Activated naive CD4-positive, alpha-beta T cell treated with anti-CD3 and anti-CD28 coated beads, Interleukin-2, amount 50 U/mL, for 24 hours (primary cell): ENCODE results near the gene CELSR2.
"Not testable (repeated sequence)": the region's sequence is repeated elsewhere in the genome, so short reads cannot be mapped to it uniquely, and the experiment has no call there.

Experiments used
- H3K27ac Mint-ChIP-seq: one replicate; pipeline ENCODE4 v1.8.0; 2021; ENCODE audit warnings: mild to moderate bottlenecking, mixed read lengths
- H3K27me3 Mint-ChIP-seq: one replicate; pipeline ENCODE4 v1.8.0; 2021; ENCODE audit warnings: mixed read lengths
- H3K36me3 Mint-ChIP-seq: one replicate; pipeline ENCODE4 v1.8.0; 2021; ENCODE audit warnings: mixed read lengths
- H3K4me1 Mint-ChIP-seq: one replicate; pipeline ENCODE4 v1.8.0; 2021; ENCODE audit warnings: mixed read lengths
- H3K4me3 Mint-ChIP-seq: one replicate; pipeline ENCODE4 v1.8.0; 2021; ENCODE audit warnings: mild to moderate bottlenecking, mixed read lengths
- H3K9me3 Mint-ChIP-seq: one replicate; pipeline ENCODE4 v1.8.0; 2021; ENCODE audit warnings: mixed read lengths

The CELSR2 gene

DNA sequence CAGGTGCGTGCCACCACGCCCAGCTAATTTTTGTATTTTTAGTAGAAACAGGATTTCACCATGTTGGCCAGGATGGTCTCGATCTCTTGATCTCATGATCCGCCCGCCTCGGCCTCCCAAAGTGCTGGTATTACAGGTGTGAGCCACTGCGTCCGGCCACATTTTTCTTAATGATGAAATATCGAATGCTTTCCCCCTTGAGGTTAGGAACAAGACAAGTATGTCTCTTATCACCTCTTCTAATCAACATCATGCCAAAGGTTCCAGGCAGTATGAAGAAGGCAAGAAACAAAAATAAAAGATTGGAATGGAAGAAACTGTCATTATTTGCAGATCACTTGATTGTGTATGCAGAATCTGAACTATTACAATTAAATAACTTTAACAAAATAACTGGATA lies 28.1 kb upstream of the CELSR2 start:
- not testable (repeated sequence) for H3K4me3 Mint-ChIP-seq, H3K9me3 Mint-ChIP-seq, H3K27me3 Mint-ChIP-seq, H3K27ac Mint-ChIP-seq
- Mint-ChIP-seq H3K36me3 (peaks cover 18% of the 10 kb centered on the region), H3K4me1 (peaks cover 67% of the 10 kb centered on the region)

DNA sequence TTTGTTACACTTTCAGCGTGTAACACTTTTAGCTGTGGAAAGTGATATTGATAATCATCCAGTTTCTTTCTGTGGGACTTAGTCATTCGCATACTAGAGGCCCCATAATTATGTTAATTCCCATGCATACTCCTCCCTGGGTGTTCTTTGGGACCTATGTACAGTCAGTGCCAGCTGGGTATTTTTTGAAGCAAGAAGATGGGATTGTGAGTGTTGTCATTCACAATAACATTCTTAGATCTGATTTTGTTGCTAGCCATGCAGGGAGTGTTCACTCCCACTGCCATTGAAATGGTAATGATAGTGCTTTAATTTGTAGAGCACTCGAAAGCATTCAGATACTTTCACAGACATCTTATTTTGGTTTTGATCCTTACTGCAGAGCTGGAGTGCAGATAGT lies 24.0 kb upstream of the CELSR2 start:
- peak overlapping the region; percentile 51 for H3K27ac Mint-ChIP-seq
- no peak overlapping the region for H3K4me3 Mint-ChIP-seq
- no peaks in the 10 kb centered on the region for H3K27me3 Mint-ChIP-seq
- H3K36me3 Mint-ChIP-seq = peaks cover 9% of the 10 kb centered on the region
- no peaks in the 10 kb centered on the region for H3K9me3 Mint-ChIP-seq
- H3K4me1 Mint-ChIP-seq = peaks cover 42% of the 10 kb centered on the region

DNA sequence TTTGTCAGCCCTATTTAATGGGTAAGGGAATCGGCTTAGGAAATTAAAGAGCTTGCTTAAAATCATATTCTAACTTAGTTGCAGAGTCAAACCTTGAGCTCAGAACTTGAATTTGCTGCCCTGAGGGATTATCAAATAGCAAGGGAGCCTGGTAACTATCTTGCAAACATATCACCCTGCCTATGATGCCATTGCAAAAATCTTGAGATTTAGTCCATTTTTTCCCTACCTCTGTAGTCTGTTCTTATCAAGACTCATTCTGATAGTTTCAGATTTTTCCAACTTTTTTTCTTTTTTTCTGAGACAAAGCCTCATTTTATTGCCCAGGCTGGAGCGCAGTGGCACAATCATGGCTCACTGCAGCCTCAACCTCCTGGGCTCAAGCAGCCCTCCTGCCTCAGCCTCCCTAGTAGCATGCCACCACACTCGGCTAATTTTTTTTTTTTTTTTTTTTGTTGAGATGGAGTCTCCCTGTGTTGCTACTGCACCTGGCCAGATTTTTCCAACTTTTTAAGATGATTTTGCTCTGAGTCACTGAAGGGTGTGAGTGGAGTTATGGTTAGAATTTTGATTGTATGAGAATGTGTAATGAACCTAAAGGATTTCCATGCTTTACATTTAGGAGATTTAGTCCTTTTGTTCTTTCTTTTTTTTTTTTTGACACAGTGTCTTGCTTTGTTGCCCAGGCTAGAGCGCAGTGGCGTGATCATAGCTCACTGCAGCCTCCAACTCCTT lies 23.5 kb upstream of the CELSR2 start:
- Mint-ChIP-seq H3K9me3 (no peaks in the 10 kb centered on the region), H3K36me3 (peaks cover 9% of the 10 kb centered on the region), H3K27me3 (no peaks in the 10 kb centered on the region), H3K4me1 (peaks cover 38% of the 10 kb centered on the region), H3K4me3 (no peak overlapping the region), H3K27ac (peak overlapping the region; percentile 51)

DNA sequence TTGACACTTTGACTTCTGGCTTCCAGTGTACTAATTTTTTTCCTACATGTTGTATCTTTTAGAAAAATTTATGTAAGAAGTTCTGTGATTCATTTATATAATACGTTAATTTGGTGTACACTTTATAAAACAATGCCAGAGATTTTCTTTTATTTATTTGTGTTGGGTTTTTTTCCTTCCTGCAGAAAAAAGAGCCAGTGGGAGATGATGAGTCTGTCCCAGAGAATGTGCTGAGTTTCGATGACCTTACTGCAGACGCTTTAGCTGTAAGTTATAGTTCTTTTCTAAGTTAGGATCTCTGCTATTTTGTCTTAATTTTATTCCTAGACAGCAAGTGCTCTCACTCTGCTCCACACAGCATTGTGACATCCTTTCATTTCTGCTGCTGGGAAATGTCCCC lies 21.2 kb upstream of the CELSR2 start:
- Mint-ChIP-seq H3K9me3 (no peaks in the 10 kb centered on the region), H3K36me3 (peaks cover 5% of the 10 kb centered on the region), H3K27ac (no peak overlapping the region), H3K4me1 (peaks cover 24% of the 10 kb centered on the region), H3K27me3 (no peaks in the 10 kb centered on the region), H3K4me3 (no peak overlapping the region)

DNA sequence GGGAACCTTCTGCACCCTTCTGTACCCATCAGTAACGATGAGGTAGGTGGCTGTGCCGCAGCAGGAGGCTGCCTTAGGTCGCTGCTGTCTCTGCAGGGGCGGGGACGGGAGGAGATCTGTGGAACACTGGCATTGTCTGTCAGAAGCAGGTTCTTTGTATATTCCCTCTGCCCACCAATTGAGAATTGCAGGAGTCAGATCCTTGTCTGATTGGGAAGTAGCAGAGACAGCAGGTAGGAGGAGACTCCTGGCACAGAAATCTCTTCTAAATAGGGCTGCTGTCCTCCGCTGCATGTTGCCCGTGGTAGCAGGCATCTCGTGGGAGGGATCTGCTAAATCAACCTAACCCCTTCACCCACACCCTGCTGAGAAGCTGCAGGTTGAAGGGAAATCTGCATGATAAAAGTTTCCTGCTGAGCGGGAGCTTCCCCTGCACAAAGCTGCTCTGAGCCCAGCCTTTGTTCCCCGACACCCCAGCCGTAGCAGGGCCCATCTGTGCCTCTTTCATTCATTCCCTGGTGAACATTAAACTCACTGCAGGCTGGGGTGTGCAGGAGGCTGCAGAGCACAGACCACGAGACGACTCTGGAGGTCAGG lies 19.7 kb upstream of the CELSR2 start:
- no peaks in the 10 kb centered on the region for H3K27me3 Mint-ChIP-seq
- H3K36me3 Mint-ChIP-seq = peaks cover 5% of the 10 kb centered on the region
- H3K9me3 Mint-ChIP-seq = no peaks in the 10 kb centered on the region
- peaks cover 13% of the 10 kb centered on the region for H3K4me1 Mint-ChIP-seq
- no peak overlapping the region for H3K27ac Mint-ChIP-seq
- no peak overlapping the region for H3K4me3 Mint-ChIP-seq

DNA sequence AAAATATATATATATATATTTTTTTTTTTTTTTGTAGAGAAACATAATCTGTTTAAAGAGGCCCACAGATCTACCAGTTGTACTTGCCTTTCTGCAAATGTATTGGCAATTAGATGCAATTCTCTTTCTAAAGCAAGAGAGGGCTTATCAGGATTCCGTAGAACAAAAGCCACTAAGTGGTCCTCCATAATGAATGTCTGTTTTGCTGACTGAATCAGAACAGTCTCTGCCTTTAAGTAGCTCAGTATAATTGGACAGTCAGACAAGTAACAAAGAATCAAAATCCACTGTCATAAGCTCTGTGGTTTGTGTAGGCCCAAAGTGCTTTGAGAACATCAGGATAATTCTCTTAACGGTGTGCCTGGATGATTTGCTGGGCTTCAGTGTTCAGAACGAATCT lies 18.3 kb upstream of the CELSR2 start:
- no peaks in the 10 kb centered on the region for H3K27me3 Mint-ChIP-seq
- peaks cover 8% of the 10 kb centered on the region for H3K4me1 Mint-ChIP-seq
- H3K4me3 Mint-ChIP-seq = no peak overlapping the region
- H3K27ac Mint-ChIP-seq = no peak overlapping the region
- H3K9me3 Mint-ChIP-seq = no peaks in the 10 kb centered on the region
- peaks cover 6% of the 10 kb centered on the region for H3K36me3 Mint-ChIP-seq

DNA sequence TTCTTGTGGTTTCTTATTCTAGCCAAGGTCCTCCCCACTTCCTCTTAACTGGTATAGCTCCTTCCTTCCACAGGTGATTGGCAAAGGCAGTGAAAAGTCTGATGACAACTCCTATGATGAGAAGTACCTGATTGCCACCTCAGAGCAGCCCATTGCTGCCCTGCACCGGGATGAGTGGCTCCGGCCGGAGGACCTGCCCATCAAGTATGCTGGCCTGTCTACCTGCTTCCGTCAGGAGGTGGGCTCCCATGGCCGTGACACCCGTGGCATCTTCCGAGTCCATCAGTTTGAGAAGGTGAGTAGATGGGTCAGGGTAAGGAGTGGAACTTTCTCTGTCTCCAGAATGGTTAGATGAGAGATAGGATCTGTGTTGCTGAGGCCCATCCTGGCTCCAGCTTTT lies 14.2 kb upstream of the CELSR2 start:
- Mint-ChIP-seq H3K9me3 (no peaks in the 10 kb centered on the region), H3K27ac (peak overlapping the region; percentile 60), H3K36me3 (peaks cover 6% of the 10 kb centered on the region), H3K4me3 (no peak overlapping the region), H3K27me3 (no peaks in the 10 kb centered on the region), H3K4me1 (peaks cover 11% of the 10 kb centered on the region)

DNA sequence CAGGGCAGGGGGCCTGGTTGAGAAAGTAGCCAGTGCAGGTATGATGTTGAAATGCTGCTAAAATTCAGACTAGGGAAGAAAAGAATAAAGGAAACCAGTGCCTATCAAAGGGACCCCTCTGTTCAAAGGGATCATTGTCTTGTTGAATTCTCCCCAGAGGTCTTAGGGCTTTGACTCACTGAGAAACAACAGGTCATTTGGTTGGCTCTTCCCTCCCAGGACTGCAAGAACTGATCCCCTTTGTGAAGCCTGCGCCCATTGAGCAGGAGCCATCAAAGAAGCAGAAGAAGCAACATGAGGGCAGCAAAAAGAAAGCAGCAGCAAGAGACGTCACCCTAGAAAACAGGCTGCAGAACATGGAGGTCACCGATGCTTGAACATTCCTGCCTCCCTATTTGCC lies 11.8 kb upstream of the CELSR2 start:
- Mint-ChIP-seq H3K36me3 (peaks cover 4% of the 10 kb centered on the region), H3K27ac (no peak overlapping the region), H3K27me3 (no peaks in the 10 kb centered on the region), H3K4me3 (no peak overlapping the region), H3K9me3 (no peaks in the 10 kb centered on the region), H3K4me1 (peaks cover 31% of the 10 kb centered on the region)

DNA sequence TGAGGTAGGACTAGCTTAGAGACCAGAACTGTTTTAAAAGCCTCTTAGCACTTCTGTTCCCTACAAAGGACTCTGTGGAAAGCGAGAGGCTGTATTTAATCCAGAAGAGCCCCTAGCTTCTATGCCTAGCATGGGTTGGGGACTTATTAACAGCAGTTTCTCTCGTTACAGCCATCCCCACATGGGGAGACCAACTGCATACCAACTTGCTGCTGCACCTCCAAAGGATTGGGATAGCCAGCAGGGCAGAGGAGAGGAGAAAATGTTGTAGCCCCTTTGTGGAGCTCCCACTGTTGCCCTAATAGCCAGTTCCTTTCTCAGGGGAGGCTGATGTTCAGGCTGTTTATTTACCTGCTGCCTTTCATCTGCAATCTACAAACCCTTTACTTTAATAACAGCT lies 11.0 kb upstream of the CELSR2 start:
- Mint-ChIP-seq H3K27ac (no peak overlapping the region), H3K9me3 (no peaks in the 10 kb centered on the region), H3K36me3 (peaks cover 4% of the 10 kb centered on the region), H3K4me1 (peaks cover 35% of the 10 kb centered on the region), H3K4me3 (no peak overlapping the region), H3K27me3 (no peaks in the 10 kb centered on the region)

DNA sequence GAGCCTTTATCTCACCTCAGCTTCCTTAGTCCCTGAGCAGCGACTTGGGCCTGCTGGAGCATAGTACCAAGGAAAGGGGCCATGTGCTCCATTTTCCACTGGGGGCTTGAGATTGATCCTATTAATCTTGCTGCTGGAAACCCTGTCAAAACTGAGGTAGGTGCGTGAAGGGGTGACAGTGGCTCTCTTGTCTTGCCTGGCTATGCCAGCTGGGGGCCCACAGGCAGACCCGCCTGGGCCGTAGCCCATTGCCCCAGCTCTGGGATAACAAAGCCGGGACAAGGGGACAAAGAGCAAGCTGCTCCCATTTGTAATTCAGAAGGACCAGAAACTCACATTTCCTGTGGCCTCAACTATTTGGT lies 10.3 kb upstream of the CELSR2 start:
- no peaks in the 10 kb centered on the region for H3K27me3 Mint-ChIP-seq
- no peak overlapping the region for H3K27ac Mint-ChIP-seq
- no peaks in the 10 kb centered on the region for H3K9me3 Mint-ChIP-seq
- peaks cover 4% of the 10 kb centered on the region for H3K36me3 Mint-ChIP-seq
- no peak overlapping the region for H3K4me3 Mint-ChIP-seq
- H3K4me1 Mint-ChIP-seq = peaks cover 35% of the 10 kb centered on the region

DNA sequence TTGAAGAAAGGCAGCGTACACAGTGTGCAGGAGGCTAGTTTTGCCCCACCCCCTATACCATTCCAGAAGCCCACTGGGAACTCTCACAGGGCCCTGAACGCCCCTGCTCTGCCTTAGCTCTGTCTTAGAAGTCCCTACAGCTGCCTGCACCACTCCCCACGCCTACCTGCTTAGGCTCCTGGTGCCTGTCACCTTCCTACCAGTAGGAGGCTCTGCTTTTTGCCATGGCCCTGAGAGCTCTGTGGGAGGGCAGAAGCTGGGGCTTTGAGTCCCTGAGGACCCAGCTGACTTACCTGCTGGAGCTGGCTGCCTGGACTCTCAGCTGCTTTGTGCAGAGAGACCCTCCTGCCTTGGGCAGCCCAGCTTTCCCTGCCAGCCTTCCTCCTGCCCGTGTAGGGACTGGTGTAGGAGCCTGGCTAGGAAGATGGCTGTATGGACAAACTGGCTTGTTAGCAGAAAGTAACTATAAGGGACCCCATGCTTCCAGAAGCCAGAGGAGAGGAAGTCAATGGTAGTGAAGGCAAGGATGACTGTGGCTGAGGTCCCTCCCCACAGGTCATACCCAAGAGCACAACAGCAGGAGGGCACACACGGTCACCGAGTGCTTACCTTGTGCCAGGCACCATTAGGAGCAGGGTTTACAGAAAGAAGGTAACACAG lies 9.8 kb upstream of the CELSR2 start:
- Mint-ChIP-seq H3K36me3 (peaks cover 4% of the 10 kb centered on the region), H3K27ac (no peak overlapping the region)

DNA sequence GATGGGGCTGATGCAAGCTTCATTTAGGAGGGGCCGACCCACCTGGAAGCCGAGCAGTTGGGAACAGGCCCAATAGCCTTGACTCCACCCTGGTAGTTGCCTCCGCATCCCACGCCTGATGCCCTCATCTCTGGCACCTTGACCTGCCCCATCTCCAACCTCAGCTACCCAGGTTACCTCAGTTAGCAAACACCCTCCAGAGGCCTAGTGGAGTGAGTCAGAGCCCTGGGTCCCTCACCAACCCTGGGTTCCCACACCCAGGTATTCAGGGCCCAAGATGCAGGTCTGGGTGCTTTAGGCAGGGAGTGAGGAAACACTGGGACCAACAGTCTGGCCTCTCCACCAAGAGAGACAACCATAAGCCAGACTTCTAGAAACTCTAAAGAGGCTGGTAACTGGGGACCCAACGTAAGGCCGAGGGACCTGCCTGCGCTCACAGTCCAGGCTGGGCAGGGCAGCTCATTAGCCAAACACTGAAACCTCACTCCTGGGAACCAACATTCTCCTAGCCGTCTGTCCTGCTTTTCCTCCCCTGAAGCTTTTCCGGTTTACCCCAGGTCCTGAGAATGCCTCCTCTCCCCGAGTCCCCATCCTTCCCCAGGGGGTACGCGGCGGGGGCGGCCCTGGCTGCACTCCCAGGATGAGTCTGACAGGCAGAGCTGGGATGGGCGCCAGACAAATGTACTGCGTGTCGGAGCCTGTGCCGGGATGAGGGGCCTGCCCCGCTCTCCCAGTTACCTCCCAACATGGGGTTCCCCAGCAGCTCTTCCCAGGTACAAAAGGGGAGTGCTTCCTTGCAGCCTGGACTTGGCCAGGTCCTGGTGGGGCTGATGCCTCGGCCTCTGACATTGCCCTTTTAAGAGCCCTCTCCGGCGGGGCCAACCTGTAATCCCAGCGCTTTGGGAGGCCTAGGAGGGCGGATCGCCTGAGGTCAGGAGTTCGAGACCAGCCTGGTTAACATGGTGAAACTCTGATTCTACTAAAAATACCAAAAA lies 8.9 kb upstream of the CELSR2 start:
- no peak overlapping the region for H3K4me3 Mint-ChIP-seq
- H3K36me3 Mint-ChIP-seq = no peaks in the 10 kb centered on the region
- no peaks in the 10 kb centered on the region for H3K9me3 Mint-ChIP-seq
- H3K27me3 Mint-ChIP-seq = no peaks in the 10 kb centered on the region
- peaks cover 29% of the 10 kb centered on the region for H3K4me1 Mint-ChIP-seq
- H3K27ac Mint-ChIP-seq = no peak overlapping the region

More for the DNA sequence above, 9.8 kb upstream of the CELSR2 start:
- Mint-ChIP-seq H3K4me1 (peaks cover 35% of the 10 kb centered on the region), H3K4me3 (no peak overlapping the region), H3K9me3 (no peaks in the 10 kb centered on the region), H3K27me3 (no peaks in the 10 kb centered on the region)

DNA sequence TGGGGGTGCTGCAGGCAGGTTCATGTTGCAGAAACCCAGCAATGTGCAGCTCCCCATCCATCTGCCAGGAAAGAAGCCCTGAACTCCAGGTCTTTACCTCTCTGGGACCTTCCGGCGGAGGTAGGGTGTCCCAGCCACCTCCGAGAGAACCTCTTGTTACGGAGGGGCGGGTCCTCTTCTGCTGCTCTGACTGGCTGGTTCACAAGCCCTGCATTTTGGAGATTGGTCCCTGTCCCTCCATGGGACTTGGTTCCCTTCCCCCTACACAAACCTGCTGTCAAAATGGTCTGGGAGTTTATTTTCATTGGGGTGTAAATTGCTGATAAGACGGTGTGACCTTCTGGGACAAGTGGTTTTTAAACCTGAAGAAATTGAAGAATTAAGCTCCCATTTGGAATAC lies 8.0 kb upstream of the CELSR2 start:
- Mint-ChIP-seq H3K4me1 (peaks cover 29% of the 10 kb centered on the region), H3K4me3 (no peak overlapping the region), H3K27me3 (no peaks in the 10 kb centered on the region), H3K27ac (no peak overlapping the region), H3K36me3 (no peaks in the 10 kb centered on the region), H3K9me3 (no peaks in the 10 kb centered on the region)

DNA sequence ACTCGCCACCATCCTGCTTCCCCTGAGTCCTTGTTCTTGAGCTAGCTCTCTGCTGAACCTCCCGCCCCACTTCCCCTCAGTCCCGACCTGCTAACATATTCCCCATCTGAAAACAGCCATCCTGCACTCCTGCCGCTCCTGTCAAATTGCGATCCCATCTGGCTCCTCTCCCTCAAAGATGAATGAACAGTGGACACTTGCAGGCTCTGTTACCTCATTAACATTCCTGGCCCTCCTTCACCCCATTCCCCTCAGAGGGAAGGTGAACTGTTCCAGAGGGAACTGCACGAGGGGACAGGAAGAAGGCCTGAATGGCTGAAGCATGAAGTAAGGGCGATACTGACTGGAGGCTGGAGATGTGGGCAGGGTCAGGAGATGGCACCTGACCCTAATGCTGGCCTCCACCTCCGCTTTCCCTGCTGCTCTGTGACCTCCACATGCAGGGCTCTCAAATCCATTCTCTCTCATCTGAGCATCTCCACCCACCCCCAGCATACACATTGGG lies 7.4 kb upstream of the CELSR2 start:
- Mint-ChIP-seq H3K27ac (no peak overlapping the region), H3K4me3 (no peak overlapping the region), H3K36me3 (no peaks in the 10 kb centered on the region), H3K27me3 (no peaks in the 10 kb centered on the region), H3K9me3 (no peaks in the 10 kb centered on the region), H3K4me1 (peaks cover 29% of the 10 kb centered on the region)

DNA sequence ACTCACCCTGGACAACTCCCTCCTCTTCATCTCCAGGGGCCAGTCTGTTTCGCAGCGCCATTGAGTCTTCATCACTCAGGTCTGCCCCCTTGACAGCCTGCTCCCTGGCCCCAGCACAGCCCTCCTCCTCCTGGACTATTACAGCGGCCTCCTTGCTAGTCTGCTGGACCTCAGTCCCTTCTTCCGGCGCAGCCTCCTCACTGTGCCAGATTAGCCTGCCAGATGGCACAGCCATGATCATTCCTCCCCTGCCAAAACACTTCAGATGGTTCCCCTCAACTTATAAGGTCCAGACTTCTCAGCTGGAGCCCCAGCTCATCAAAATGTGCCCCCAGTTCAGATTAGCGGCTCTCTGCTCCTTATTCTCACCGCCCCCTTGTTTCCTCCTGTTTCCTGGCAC lies 7.0 kb upstream of the CELSR2 start:
- Mint-ChIP-seq H3K4me3 (no peak overlapping the region), H3K27ac (no peak overlapping the region), H3K9me3 (no peaks in the 10 kb centered on the region)

More for the DNA sequence above, 7.0 kb upstream of the CELSR2 start:
- Mint-ChIP-seq H3K4me1 (peaks cover 29% of the 10 kb centered on the region), H3K36me3 (no peaks in the 10 kb centered on the region), H3K27me3 (no peaks in the 10 kb centered on the region)
